GM21515 (cell line): ENCODE data around the gene SIGLEC10.

Experiments used
- ATAC-seq: cut with Tn5 transposase; IDR thresholded peaks from one replicate; pipeline ENCODE4 v1.9.1; 2021; ENCODE audit not compliant: unreplicated experiment

Gene SIGLEC10

DNA sequence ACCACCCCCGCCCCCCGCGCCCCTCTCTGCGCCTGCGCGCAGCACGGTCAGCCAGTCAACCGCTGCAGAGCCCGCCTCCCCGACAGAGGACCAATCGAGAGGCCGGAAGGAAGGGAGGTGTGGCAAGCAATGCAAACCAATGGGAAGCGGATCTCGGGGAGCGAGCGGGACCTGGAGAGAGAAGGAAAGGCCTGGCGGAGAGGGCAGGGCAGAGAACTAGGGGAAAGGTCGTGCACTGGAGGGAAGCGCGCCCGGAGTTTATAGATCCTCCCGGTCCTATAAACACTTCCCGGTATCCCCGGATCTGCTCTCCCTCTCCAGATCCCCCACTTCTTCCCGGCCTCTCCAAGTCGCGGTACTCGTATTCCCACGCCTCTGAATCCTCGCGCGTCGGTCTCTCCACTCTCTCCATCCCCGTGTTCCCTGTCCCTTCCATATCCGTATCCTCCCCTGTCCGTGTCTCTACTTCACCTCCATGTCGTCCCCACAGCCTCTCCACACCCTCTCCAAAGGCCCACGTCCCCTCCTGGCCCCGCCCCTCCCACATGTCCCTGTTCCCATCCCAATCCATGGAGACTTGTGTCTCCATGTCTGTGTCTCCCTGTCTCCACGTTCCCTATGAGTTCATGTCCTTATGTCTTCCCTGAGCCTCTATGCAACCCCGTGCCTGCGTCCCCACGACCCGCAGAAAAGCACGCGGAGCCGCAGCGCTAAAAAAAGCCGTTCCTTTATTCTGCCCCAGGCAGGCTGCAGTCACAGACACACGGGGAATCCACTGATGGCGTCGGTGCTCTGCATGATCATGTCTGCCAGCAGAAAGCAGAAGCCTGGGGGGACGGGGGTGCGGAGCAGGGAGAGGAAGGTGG lies 50.8 kb downstream of the SIGLEC10 start:
- peak; percentile 41 for ATAC-seq

DNA sequence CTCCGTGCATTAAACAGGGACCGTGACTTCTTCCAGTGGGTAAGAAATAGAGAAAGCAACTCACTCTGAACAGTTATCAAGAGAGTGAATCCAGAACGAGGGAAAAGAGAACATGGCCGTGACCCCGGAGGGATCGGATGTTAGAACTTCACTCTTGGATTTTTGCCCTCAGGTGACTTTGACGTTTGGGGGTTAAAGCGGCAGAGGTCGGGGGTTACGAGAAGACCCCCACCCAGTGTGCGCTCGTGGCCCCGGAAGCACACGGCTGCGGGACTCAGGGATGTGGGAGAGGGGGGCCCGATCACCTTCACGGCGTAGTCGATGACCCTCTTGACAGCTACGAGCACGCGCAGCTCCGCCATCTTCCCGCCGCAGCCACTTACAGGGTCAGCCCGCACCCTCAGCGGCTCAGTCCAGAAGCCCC lies 51.5 kb downstream of the SIGLEC10 start, which contains the start of gene ETFB:
Gene ETFB (minus strand): TSS at position 424 of the 424 bp plus-strand sequence. CDS start 62 bp downstream, at position 362.
- ATAC-seq, result no peak

DNA sequence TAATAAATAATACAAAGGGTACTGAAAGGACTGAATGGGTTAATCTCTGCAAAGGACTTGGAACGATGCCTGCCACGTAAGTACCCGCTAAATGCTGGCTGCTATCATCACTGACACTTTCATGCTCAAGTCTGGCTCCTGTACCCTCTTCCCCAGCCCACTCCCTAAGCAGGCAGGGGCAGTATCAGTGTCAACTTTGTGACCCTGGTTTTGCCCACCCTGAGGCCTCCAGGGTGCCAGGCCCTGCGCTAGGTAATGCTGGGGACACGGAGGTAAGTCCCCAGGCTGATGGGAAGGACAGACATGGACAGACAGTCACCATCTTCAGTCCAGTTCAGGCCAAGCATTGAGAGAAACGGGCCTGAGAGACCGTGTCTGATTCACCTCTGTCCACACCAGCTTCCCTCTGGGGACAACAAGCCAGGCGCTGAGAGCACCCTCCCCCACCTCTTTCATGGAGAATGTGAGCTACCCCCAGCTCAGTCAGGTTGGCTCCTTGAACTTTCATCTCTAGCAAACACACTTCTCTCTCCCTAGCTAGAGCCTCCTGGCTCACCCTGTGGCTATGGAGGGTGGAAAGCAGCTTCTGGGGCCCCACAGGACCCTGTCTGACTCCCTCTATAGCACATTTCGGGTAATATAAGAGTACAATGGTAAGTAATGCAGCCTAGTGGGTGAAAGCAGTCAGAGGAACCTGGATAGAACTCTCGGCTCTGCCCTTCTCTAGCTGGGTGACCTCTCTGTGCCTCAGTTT lies 52.1 kb downstream of the SIGLEC10 start:
- ATAC-seq, result no peak

DNA sequence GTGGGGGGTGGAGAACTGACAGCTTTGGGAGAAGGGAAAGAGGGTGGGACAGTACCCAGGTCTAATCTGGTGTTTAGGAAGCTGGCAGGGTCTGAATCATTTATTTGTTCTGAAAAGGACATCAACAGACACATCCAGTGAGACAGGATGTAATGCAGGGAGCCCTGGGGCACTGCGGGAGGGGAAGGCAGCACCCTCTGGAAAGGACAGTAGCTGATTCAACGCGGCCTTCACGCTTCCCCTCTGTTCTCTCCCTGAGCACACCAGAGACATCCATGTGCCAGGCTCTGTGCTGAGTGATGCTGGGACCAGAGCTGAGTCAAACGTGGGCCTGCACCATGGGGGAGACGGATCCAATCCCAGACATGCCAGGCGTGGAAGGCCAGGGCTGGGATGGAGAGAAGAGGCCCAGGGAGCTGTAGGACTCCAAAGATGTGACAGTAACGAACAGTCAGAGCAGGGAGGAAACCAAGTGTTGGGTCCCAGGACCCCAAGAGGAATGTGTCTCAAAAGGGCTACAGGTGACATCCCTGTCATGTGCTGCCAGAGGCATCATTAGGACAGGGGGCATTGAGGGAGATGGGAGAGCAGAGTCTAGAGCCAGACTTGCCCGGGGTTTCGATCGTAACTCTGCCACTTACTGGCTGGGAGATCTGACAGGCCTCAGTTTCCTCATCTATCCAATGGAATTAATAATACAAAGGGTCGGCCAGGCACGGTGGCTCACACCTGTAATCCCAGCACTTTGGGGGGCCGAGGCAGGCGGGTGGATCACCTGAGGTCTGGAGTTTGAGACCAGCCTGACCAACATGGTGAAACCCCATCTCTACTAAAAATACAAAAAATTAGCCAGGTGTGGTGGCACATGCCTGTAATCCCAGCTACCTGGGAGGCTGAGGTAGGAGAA lies 53.0 kb downstream of the SIGLEC10 start:
- ATAC-seq, result no peak

DNA sequence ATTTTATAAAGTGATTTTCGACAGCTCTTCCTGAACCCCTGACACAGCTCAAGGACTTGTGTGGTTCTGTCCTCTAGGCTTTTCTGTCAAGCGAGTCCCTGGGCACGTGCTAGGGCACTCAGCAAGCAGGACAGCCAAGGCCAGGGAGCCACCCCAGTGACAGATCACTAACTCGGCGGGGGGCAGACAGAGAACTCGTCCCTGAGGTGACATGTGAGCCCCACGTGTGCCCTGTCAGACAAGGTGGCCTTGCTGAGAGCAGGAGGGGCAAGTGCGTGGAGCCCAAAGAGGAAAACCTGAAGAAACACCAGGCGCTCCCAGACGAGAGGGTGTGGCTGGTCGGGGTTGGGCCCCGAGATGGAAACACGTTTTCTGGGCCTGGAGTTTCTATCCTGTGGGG lies 56.2 kb downstream of the SIGLEC10 start:
- no peak for ATAC-seq
